Measurements from ENCODE around the gene STARD4.

Gene STARD4

GRCh38 chr5:111469903-111470302 is 42.4 kb downstream of the STARD4 start:
- DNase-seq (ENCODE audit: low read depth) = no peak

GRCh38 chr5:111469293-111469896 is 42.9 kb downstream of the STARD4 start:
- DNase-seq (ENCODE audit: low read depth) = no peak

GRCh38 chr5:111463311-111463710 is 49.0 kb downstream of the STARD4 start:
- DNase-seq (ENCODE audit: low read depth) = no peak

GRCh38 chr5:111461934-111462333 is 50.4 kb downstream of the STARD4 start:
- no peak for DNase-seq (ENCODE audit: low read depth)

GRCh38 chr5:111461255-111461671 is 51.1 kb downstream of the STARD4 start:
- DNase-seq (ENCODE audit: low read depth) = peak; percentile 50

GRCh38 chr5:111454776-111455175 is 57.6 kb downstream of the STARD4 start:
- DNase-seq (ENCODE audit: low read depth) = no peak

GRCh38 chr5:111454198-111454622 is 58.1 kb downstream of the STARD4 start:
- DNase-seq (ENCODE audit: low read depth) = peak; percentile 50

GRCh38 chr5:111453747-111454146 is 58.6 kb downstream of the STARD4 start:
- peak; percentile 88 for DNase-seq (ENCODE audit: low read depth)

- peak; percentile 36 for DNase-seq (ENCODE audit: low read depth)
Measured at GRCh38 chr5:111453295-111453694, 59.0 kb downstream of the STARD4 start.

- no peak for DNase-seq (ENCODE audit: low read depth)
Measured at GRCh38 chr5:111447822-111448221, 64.5 kb downstream of the STARD4 start.

- DNase-seq (ENCODE audit: low read depth) = no peak
Measured at GRCh38 chr5:111447099-111447498, 65.2 kb downstream of the STARD4 start.

Measured in amniotic epithelial cell (primary cell).